Right atrium auricular region (tissue), 2 donors: ENCODE data around the gene MAP4K3. TPM values are rescaled to one million over a fixed set of nuclear protein-coding genes. Genes with fewer than 3 reads are reported as not detected.

ENCODE experiments used
- DNase-seq: peaks from one replicate; pipeline ENCODE4 v3.0.0-alpha.2; 2019; ENCODE audit warnings: low spot score
- H3K27ac ChIP-seq, 2 donors: fragments of 200-600 bp; sonication (generic); 1 replicate in 1 of 2; 2 replicates in 1 of 2; pipeline ENCODE4 v1.5.1; 2016 to 2019
- H3K27me3 ChIP-seq, 2 donors: fragments of 200-600 bp; sonication (generic); one replicate each; pipeline versions ENCODE4 v1.5.1 to v1.6.0; 2017 to 2019
- H3K36me3 ChIP-seq: fragments of 200-600 bp; sonication (generic); one replicate; pipeline ENCODE4 v1.5.1; 2016
- H3K4me1 ChIP-seq, 2 donors: fragments of 200-600 bp; sonication (generic); one replicate each; pipeline versions ENCODE4 v1.5.1 to v1.6.0; 2017 to 2019
- H3K4me3 ChIP-seq, 2 donors: fragments of 200-600 bp; sonication (generic); 1 replicate in 1 of 2; 2 replicates in 1 of 2; pipeline ENCODE4 v1.5.1; 2017 to 2019; ENCODE audit warnings: mild to moderate bottlenecking in 1 of 2, moderate library complexity in 1 of 2
- H3K9me3 ChIP-seq, 2 donors: fragments of 200-600 bp; sonication (generic); one replicate each; pipeline ENCODE4 v1.5.1; 2019
- CTCF ChIP-seq, 2 donors: fragments of 200-600 bp; sonication (generic); IDR thresholded peaks; one replicate each; pipeline ENCODE4 v1.5.1; 2019; ENCODE audit warnings: antibody characterized with exemption in 2 of 2
- total RNA-seq, 2 donors: library from RNA; depleted of rRNA; stranded (reverse); fragments of >200 nt; gene quantifications; one replicate each; pipeline ENCODE4 v1.1.0, GENCODE V29; 2016

Gene MAP4K3
- total RNA-seq, 2 donors from 2014 or later = 26.2 to 28.9 TPM

- Histone ChIP-seq H3K27ac (no peak overlapping the region), H3K27me3 (no peaks in the 10 kb centered on the region), H3K9me3 (no peaks in the 10 kb centered on the region), H3K36me3 (no peaks in the 10 kb centered on the region), H3K4me1 (no peaks in the 10 kb centered on the region), H3K4me3 (no peak overlapping the region)
- TF ChIP-seq CTCF (IDR thresholded peaks at IDR 0.05) = no peak
- DNase-seq = no peak
Observed at GRCh38 chr2:39215545-39215944, 221.5 kb downstream of the MAP4K3 start.

GRCh38 chr2:39213015-39213414 is 224.1 kb downstream of the MAP4K3 start:
- no peak for DNase-seq
- TF ChIP-seq CTCF (IDR thresholded peaks at IDR 0.05) = no peak
- H3K4me1 ChIP-seq = no peaks in the 10 kb centered on the region
- H3K36me3 ChIP-seq = no peaks in the 10 kb centered on the region
- H3K4me3 ChIP-seq = no peak overlapping the region
- no peaks in the 10 kb centered on the region for H3K27me3 ChIP-seq
- no peaks in the 10 kb centered on the region for H3K9me3 ChIP-seq
- no peak overlapping the region for H3K27ac ChIP-seq

GRCh38 chr2:39210846-39211245 is 226.2 kb downstream of the MAP4K3 start:
- DNase-seq = no peak
- no peaks in the 10 kb centered on the region for H3K27me3 ChIP-seq
- H3K4me3 ChIP-seq = no peak overlapping the region
- no peaks in the 10 kb centered on the region for H3K9me3 ChIP-seq
- no peak for TF ChIP-seq CTCF (IDR thresholded peaks at IDR 0.05)
- H3K4me1 ChIP-seq = no peaks in the 10 kb centered on the region
- no peaks in the 10 kb centered on the region for H3K36me3 ChIP-seq
- no peak overlapping the region for H3K27ac ChIP-seq

- H3K27ac ChIP-seq = no peak overlapping the region
- no peaks in the 10 kb centered on the region for H3K27me3 ChIP-seq
- no peak for TF ChIP-seq CTCF (IDR thresholded peaks at IDR 0.05)
- H3K36me3 ChIP-seq = no peaks in the 10 kb centered on the region
- DNase-seq = no peak
- H3K4me1 ChIP-seq = no peaks in the 10 kb centered on the region
- H3K4me3 ChIP-seq = no peak overlapping the region
- no peaks in the 10 kb centered on the region for H3K9me3 ChIP-seq
Observed at GRCh38 chr2:39203382-39203781, 233.7 kb downstream of the MAP4K3 start.

GRCh38 chr2:39202639-39203369 is 234.3 kb downstream of the MAP4K3 start:
- no peaks in the 10 kb centered on the region for H3K36me3 ChIP-seq
- no peak for TF ChIP-seq CTCF (IDR thresholded peaks at IDR 0.05)
- no peak overlapping the region for H3K27ac ChIP-seq
- no peaks in the 10 kb centered on the region for H3K9me3 ChIP-seq
- no peak overlapping the region for H3K4me3 ChIP-seq
- no peaks in the 10 kb centered on the region for H3K4me1 ChIP-seq
- no peaks in the 10 kb centered on the region for H3K27me3 ChIP-seq
- no peak for DNase-seq

Other genes with a start within 250 kb of the MAP4K3 start
- gene CDKL4, start 193.3 kb downstream of the MAP4K3 start, total RNA-seq = under 1 TPM; 0.79 to 0.89 TPM
- gene TMEM178A, start 228.6 kb upstream of the MAP4K3 start, total RNA-seq = 1 to 10 TPM; 2.9 to 4.3 TPM